ENCODE data around the gene THOP1.

THOP1 gene

DNA sequence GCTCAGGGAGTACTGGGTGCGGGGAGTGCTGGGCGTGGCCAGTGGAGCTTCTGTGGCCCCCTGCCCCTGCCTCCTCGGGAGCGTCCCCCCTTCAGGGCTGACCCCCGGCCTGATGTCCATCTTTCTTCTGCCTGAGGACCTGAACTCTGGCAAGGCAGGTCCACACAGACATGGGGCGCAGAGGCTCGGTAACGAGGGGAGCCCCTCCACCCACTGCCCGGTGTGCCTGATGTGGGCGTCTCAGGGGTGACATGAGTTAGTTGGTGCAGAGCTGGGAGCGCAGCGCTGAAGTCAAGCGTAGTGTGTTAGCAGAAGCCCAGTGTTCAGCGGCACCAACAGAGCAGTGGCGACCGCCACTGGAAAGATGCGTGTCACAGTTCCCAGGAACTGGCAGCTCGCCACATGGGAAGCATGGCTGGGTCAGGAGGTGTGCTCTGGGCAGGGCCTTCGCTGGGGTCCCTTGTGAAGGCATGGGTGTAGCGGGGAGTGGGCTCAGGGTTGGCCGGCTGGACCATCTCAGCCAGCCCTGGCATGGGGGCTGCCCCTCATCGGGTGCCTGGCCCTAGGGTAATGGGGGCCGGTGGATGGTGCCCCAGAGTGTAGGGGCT lies 11.5 kb downstream of the THOP1 start:
- Mint-ChIP-seq H3K9me3 (no peaks in the 10 kb centered on the region), H3K4me3 (no peak overlapping the region), H3K36me3 (ENCODE audit: insufficient read depth) (peaks cover 12% of the 10 kb centered on the region), H3K4me1 (ENCODE audit: low read depth in 2 of 2) (peaks cover 0 to 2% of the 10 kb centered on the region in 2 donors), H3K27me3 (no peaks in the 10 kb centered on the region), H3K27ac (no peak overlapping the region)
- DNase-seq (no peak), ATAC-seq (replicated peaks) (no peak)

DNA sequence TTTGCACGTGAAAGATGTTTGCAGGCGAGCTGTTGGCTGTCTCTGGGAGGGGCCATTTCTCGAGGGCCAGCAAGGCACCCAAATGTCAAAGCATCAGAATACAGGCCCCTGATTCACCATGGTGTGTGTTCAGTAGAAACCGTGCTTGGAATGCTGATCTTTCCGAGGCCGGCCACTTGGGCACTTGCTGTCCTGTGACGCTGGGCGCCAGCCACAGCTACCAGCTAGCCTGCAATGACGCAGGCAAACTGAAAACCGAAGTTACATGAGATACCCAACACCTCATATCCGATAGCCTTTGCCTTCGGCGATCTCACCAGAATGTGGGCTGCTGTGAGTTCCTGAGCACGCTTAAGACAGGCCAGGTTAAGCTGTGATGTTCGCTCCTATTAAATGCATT lies 12.0 kb downstream of the THOP1 start:
- ATAC-seq (replicated peaks) (no peak), DNase-seq (no peak)
- Mint-ChIP-seq H3K27ac (no peak overlapping the region), H3K27me3 (no peaks in the 10 kb centered on the region), H3K4me1 (ENCODE audit: low read depth in 2 of 2) (no peaks in the 10 kb centered on the region), H3K36me3 (ENCODE audit: insufficient read depth) (peaks cover 8% of the 10 kb centered on the region), H3K4me3 (no peak overlapping the region), H3K9me3 (no peaks in the 10 kb centered on the region)

DNA sequence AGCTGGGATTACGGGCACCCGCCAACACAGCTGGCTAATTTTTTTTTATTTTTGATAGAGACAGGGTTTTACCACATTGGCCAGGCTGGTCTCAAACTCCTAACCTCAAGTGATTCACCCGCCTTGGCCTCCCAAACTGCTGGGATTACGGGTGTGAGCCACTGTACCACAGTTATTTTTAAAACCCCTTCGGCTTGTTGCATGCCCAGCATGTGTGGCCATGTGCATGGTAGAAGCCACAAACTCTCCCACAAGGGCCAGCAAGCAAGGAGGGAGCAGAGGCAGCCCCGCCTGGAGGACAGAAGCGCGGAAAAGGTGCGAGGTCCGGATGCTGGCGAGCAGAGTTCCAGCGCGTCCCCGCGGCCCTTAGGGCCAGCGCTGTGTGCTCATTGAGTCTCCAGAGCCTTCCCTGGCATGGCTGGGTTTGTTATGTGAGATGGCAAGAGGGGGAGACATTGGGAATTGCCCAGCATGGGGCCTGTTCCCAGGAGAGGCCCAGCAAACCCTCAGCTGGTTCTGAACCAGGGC lies 12.9 kb downstream of the THOP1 start:
- H3K4me1 Mint-ChIP-seq (ENCODE audit: low read depth in 2 of 2) = no peaks in the 10 kb centered on the region
- no peaks in the 10 kb centered on the region for H3K9me3 Mint-ChIP-seq
- ATAC-seq (replicated peaks) = no peak
- no peaks in the 10 kb centered on the region for H3K27me3 Mint-ChIP-seq
- H3K4me3 Mint-ChIP-seq = no peak overlapping the region
- H3K36me3 Mint-ChIP-seq (ENCODE audit: insufficient read depth) = peaks cover 13% of the 10 kb centered on the region
- H3K27ac Mint-ChIP-seq = no peak overlapping the region
- no peak for DNase-seq

DNA sequence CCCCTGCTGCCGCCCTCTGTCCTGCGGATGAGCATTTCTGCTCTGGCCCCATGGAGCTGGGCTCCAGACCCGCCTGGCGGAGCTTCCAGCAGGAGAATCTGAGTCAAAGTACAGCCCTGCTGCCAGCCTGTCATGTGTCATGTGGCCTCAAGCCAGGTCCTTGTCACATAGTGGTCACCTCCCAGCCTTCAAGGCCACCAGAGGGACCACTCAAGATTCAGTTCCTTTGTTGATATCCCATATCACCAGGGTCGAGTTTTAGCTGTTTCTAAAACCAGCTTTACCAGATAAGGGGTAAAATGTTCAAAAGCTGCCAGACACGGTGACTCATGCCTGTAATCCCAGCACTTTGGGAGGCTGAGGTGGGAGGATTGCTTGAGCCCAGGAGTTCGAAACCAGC lies 13.4 kb downstream of the THOP1 start:
- Mint-ChIP-seq H3K36me3 (ENCODE audit: insufficient read depth) (peaks cover 13% of the 10 kb centered on the region), H3K4me3 (no peak overlapping the region), H3K4me1 (ENCODE audit: low read depth in 2 of 2) (peaks cover 0 to 1% of the 10 kb centered on the region in 2 donors), H3K9me3 (no peaks in the 10 kb centered on the region), H3K27ac (no peak overlapping the region), H3K27me3 (no peaks in the 10 kb centered on the region)
- DNase-seq (no peak), ATAC-seq (replicated peaks) (no peak)

DNA sequence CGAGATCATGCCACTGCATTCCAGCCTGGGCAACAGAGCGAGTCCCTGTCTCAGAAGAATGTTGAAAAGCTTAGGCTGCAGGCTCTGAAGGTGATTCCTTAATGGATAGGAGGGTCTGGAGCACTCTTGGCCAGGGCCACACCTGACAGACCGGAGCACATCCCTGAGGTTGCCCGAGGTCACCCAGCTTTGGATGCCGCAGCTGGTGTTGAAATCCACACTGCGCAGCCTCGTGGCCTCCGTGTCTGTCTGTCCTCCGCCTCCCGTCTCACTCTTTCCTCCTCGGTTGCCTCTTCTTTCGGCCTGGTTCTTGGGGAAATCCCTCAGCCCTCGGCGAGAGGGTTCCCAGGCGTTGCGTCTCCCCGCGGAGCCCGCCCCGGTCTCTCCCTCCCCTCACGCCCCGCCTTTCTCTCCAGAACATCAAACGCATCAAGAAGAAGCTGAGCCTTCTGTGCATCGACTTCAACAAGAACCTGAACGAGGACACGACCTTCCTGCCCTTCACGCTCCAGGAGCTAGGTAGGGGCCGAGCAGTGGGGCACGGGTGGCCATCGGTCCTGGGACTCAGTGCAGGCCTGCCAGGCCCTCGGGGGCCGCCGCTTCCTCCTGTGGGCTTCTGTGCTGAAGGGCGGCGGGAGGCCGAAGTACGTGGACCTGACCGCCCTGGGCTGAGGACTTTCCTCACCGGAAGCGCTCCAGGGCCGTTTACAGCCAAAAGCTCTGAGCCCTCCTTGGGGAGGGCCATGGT lies 14.1 kb downstream of the THOP1 start:
- Mint-ChIP-seq H3K36me3 (ENCODE audit: insufficient read depth) (peaks cover 10% of the 10 kb centered on the region), H3K4me1 (ENCODE audit: low read depth in 2 of 2) (peaks cover 0 to 4% of the 10 kb centered on the region in 2 donors), H3K27ac (no peak overlapping the region), H3K9me3 (no peaks in the 10 kb centered on the region), H3K4me3 (no peak overlapping the region), H3K27me3 (no peaks in the 10 kb centered on the region)
- ATAC-seq (replicated peaks) (no peak), DNase-seq (no peak)

DNA sequence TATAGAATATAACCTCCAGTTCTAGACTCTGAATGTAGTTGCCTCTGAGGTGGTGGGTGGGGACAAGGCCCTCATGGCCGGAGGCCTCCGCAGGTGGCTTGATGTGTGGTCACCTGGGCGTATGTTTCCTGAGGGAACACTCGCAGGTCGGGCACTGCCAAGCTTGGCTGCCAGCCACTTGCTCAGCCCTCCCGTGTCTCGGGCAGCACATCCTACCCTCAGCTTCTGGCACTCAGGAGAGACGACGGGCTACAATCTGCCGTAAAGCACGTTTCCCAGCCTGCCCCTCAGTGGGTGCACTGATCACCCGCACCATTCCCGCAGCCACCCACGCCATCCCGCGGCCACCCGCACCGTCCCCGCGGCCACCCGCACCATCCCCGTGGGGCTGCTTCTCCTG lies 15.2 kb downstream of the THOP1 start:
- no peak for DNase-seq
- H3K4me1 Mint-ChIP-seq (ENCODE audit: low read depth in 2 of 2) = peaks cover 0 to 4% of the 10 kb centered on the region in 2 donors
- H3K36me3 Mint-ChIP-seq (ENCODE audit: insufficient read depth) = peaks cover 10% of the 10 kb centered on the region
- no peak overlapping the region for H3K4me3 Mint-ChIP-seq
- no peak overlapping the region for H3K27ac Mint-ChIP-seq
- H3K9me3 Mint-ChIP-seq = no peaks in the 10 kb centered on the region
- H3K27me3 Mint-ChIP-seq = no peaks in the 10 kb centered on the region
- ATAC-seq (replicated peaks) = no peak

DNA sequence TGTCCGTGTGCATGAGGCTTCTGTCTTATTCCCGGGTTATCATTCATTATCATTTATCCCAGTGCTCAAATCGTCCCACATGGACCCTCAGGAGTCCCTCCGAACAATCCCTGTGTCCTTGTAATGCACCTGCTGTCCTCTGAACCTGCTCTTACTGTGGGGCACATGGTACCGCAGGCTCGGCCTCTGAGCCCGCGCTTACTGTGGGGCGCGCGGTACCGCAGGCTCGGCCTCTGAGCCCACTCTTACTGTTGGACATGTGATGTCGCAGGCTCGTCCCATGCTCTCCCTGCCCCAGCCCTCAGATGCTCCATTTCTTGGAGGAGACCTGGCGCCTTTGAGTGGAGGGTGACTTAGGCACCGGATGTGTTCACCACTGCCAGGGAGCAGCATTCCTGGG lies 17.5 kb downstream of the THOP1 start:
- no peaks in the 10 kb centered on the region for H3K9me3 Mint-ChIP-seq
- no peak for DNase-seq
- no peak overlapping the region for H3K27ac Mint-ChIP-seq
- peaks cover 0 to 4% of the 10 kb centered on the region in 2 donors for H3K4me1 Mint-ChIP-seq (ENCODE audit: low read depth in 2 of 2)
- no peak overlapping the region for H3K4me3 Mint-ChIP-seq
- no peaks in the 10 kb centered on the region for H3K27me3 Mint-ChIP-seq
- peaks cover 10% of the 10 kb centered on the region for H3K36me3 Mint-ChIP-seq (ENCODE audit: insufficient read depth)
- ATAC-seq (replicated peaks) = no peak

DNA sequence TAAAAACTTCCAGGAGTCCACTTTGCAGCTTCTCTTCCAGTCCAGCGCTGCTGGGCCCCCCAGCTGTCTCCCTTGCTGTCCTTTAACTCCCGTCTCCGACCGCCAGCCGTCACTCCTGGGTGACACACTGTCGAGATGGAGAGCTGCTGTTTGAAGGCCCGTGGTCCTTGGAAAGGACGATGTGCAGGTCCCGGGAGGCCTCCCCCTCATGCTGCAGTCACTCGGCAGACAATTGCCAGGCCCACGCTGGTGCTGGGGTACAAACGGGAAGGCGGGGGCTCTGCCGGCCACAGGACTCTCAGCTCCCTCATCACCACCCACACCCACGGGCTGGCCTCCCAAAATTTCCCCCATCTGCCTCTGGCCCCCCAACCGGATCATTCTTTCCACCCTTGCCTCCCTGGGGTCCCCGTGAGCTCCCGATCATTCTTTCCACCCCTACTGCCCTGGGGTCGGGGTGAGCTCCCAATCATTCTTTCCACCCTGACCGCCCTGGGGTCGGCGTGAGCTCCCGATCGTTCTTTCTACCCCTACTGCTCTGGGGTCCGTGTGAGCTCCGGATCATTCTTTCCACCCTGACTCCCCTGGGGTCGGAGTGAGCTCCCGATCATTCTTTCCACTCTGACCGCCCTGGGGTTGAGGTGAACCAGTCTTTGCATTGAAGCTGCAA lies 18.3 kb downstream of the THOP1 start:
- Mint-ChIP-seq H3K9me3 (no peaks in the 10 kb centered on the region), H3K27ac (peak overlapping the region in 1 of 2 donors; percentile 73), H3K36me3 (ENCODE audit: insufficient read depth) (peaks cover 13% of the 10 kb centered on the region), H3K27me3 (no peaks in the 10 kb centered on the region), H3K4me3 (no peak overlapping the region), H3K4me1 (ENCODE audit: low read depth in 2 of 2) (peaks cover 0 to 4% of the 10 kb centered on the region in 2 donors)
- no peak for DNase-seq
- no peak for ATAC-seq (replicated peaks)

DNA sequence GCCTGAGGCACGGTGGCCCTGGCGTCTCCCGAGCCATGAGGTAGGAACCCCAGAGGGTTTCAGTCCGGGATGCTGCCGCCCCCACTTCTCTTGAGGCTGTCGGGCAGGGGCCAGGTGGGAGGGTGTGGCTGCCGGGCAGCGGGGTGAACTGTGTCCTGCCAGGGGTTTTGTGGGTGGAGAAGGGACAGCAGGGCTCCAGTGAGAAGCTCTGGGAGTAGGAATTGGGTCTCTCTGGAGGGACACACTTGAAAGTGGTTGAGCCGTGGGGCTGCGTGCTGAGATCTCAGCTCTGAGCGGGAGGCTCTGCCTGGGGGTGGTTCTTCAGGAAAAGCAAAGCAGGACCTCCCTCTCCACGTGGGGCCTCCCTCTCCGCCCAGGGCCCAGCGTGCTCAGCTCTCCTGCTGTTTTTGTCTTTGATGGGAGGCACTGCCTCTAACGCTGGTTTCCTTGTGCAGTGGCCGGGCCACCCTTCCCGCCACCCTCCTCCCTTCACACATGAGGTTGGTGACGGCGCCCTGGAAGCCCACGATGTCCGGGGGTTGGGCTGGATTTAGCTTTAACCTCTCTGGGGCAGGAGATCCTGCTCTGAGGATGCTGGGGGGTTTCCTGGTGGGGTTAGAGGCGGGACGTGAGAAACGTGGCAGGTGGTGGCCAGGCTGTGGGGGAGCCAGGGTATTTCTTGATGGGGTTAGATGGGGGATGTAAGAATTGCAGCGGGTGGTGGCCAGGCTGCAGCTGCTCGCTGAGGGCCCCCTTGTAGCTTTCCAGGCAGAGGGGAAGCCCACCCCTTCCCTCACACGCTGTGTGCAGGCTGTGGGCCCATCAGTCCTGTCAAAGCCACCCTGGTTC lies 19.1 kb downstream of the THOP1 start:
- Mint-ChIP-seq H3K27me3 (no peaks in the 10 kb centered on the region), H3K4me3 (no peak overlapping the region), H3K4me1 (ENCODE audit: low read depth in 2 of 2) (peaks cover 0 to 4% of the 10 kb centered on the region in 2 donors), H3K27ac (peak overlapping the region in 1 of 2 donors; percentile 73), H3K36me3 (ENCODE audit: insufficient read depth) (peaks cover 18% of the 10 kb centered on the region), H3K9me3 (no peaks in the 10 kb centered on the region)
- DNase-seq (no peak), ATAC-seq (replicated peaks) (no peak)

DNA sequence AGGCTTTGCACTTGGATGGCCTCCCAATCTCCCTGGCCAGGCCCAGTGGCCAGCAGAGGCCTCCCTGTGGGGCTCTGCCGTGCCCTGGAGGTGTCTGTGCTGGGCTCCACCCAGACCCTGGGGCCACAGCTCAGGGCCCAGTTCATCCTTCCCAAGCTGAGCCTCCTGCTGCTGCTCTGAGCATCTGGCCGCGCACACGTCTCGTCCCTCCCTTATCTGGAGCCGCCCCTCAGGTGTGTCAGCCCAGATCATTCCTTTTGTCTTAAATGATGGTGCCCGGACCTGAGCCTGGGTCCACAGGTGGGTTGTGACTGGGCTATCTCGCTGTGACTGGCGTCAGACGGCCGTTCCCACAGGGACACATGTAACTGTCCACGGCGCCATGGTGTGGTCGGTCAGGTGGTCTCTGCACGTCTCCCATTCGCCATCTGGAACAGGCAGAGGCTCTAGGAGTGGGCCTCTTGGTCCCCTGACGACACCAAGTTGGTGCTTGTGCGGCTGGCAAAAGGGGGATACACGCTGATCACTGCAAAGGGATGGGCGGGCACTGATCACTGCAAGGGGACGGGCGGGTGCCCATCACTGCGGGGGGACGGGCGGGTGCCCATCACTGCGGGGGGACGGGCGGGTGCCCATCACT lies 20.1 kb downstream of the THOP1 start:
- no peak overlapping the region for H3K27ac Mint-ChIP-seq
- no peaks in the 10 kb centered on the region for H3K27me3 Mint-ChIP-seq
- ATAC-seq (replicated peaks) = no peak
- H3K9me3 Mint-ChIP-seq = no peaks in the 10 kb centered on the region
- peaks cover 18% of the 10 kb centered on the region for H3K36me3 Mint-ChIP-seq (ENCODE audit: insufficient read depth)
- H3K4me3 Mint-ChIP-seq = no peak overlapping the region
- H3K4me1 Mint-ChIP-seq (ENCODE audit: low read depth in 2 of 2) = peaks cover 0 to 4% of the 10 kb centered on the region in 2 donors
- no peak for DNase-seq

DNA sequence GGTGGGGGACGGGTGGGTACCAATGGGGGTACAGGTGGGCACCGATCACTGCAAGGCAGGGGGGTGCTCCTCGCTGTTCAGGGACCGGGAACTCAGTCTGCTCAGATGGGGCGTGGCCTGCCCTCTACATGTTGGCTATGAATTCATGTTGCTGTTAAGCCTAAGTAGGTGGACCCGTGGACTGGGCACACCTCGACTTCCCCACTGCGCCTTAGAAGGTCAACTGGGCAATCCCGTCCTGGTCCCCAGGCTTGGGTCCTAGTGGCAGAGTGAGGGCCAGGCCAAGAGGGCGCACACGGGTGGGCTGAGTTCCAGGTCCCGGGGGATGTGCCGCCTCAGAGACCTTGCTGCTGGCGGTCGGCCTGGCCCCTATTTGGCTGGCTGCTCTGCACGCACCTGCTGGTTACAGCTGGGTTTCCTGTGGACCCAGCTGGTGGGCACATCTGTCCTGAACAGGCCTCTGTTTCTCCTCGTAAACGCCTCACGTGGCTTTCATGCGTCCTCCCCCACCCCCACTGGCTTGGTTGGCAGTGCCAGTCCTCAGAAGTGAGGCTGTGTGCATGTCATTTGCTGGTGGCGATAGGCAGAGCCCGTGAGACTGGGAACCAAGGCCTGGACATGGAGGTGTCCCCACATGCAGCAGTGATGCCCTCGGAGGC lies 20.8 kb downstream of the THOP1 start:
- Mint-ChIP-seq H3K36me3 (ENCODE audit: insufficient read depth) (peaks cover 12% of the 10 kb centered on the region), H3K4me3 (no peak overlapping the region), H3K27ac (no peak overlapping the region), H3K4me1 (ENCODE audit: low read depth in 2 of 2) (peaks cover 0 to 4% of the 10 kb centered on the region in 2 donors), H3K9me3 (no peaks in the 10 kb centered on the region), H3K27me3 (no peaks in the 10 kb centered on the region)
- DNase-seq (no peak), ATAC-seq (replicated peaks) (no peak)

DNA sequence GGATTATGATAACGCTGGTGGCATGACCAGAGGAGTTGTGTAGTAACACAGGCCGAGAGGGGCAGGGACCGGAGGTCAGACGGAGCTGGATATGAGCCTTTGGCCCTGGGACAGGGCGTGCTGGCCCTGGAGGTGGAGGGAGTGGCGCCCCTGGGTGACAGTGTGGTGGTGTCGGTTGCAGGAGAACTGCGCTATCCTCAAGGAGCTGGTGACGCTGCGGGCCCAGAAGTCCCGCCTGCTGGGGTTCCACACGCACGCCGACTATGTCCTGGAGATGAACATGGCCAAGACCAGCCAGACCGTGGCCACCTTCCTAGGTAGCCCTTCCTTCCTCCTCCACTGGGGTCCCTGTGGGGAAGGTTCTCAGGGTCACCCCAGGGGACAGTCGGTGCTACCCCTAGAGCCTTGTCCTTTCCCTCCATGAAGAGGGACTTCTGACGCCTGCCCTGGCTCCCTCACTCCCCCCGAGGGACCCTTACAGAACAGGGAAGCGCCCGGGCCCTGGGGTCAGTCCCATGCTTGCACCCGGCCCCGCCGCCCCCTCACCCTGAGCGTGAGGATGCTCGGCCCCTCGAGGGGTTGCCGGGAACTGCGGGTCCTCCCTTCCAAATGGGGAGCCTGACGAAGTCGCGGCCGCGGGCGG lies 21.6 kb downstream of the THOP1 start:
- peaks cover 12% of the 10 kb centered on the region for H3K36me3 Mint-ChIP-seq (ENCODE audit: insufficient read depth)
- H3K27ac Mint-ChIP-seq = no peak overlapping the region

More for the DNA sequence above, 21.6 kb downstream of the THOP1 start:
- Mint-ChIP-seq H3K9me3 (no peaks in the 10 kb centered on the region), H3K4me3 (no peak overlapping the region), H3K27me3 (no peaks in the 10 kb centered on the region), H3K4me1 (ENCODE audit: low read depth in 2 of 2) (peaks cover 0 to 4% of the 10 kb centered on the region in 2 donors)
- no peak for DNase-seq
- ATAC-seq (replicated peaks) = no peak

Measured in effector memory CD8-positive, alpha-beta T cell (primary cell).